GM18909 (cell line): ENCODE data around the gene CUTC.

Source experiments
- ATAC-seq: cut with Tn5 transposase; IDR thresholded peaks from one replicate; pipeline ENCODE4 v1.9.1; 2021; ENCODE audit warnings: mild to moderate bottlenecking; ENCODE audit not compliant: unreplicated experiment, poor library complexity

CUTC gene

DNA sequence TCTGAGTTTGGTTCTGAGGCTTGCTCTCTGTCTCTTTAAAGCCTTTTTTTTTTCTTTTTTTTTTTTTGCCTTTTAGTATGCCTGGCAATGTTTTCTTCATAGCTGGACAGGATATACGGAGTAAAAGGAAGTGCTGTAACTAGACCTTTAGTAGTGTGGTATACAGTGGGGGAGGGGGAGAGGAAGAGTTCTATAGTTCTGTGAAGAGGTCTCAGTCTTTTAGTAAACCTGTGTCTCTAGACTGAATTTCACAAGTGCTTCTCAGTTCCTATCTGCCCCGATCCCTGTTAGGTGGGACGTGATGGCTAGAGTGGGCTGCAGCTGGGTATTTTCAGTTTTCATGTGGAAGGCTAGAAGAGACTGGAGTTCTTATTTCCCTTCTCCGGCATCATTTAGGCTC, 47.3 kb downstream of the CUTC start:
- no peak for ATAC-seq

DNA sequence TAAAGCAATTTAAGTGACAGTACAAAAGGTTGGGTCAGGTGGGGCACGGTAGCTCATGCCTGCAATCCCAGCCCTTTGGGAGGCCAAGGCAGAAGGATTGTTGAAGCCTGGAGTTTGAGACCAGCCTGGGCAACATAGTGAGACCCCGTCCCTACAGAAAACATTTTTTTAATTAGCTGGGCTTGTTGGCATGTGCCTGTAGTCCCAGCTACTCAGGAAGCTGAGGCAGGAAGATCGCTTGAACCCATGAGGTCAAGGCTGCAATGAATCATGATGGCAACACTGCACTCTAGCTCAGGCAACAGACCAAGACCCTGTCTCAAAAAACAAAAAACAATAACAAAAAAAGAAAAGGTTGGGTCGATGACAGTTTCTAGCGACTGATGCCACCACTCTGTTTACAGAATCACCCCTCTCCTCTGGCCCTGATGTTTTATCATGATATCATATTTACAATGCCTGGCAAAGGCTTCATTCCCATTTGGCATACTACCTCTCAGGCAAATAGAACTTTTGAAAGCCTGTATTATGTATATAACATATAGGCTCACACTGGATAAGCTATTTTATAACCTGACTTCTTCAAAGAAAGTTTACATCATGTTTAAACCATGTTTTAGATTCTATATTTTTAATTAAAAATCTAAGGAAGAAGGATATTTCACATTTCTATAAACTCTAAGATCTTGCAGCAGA, 49.8 kb downstream of the CUTC start:
- no peak for ATAC-seq

DNA sequence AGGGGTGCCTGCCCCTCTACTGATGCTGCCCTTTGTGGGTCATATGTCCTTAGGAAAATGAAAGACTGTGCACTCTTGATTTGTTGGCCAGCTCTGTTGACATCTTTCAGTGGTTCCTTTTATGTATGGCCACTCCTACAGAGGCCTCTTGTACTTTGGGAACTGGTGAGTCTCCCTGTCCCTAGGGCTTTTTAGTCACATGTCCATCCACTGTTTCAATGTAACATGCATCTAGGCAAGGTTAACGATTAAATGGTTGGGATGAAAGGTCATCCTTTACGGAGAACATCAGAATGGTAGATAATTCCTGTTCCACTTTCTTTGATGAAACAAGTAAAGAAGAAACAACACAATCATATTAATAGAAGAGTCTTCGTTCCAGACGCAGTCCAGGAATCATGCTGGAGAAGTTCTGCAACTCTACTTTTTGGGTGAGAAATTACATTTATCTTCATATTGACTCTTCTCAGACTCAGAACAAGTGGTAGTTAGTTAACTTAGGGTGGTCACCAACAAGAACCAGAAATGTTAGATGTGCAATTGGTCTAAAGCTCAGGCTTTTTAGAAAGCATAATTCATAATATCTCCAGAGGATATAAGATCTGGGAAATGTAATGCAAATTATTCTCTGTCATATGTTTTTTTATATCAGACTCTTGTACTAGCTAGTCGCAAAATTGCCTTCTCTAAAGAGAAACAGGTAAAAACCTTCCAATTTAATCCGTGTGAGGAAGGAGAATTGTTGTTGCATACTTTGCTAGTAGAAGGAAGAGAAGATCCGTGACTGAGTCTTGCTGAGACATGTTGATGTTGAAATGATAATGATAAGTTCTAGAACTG, 50.6 kb downstream of the CUTC start, which contains the start of gene ABCC2:
Gene ABCC2, plus strand, starts transcription at position 194 of the 840 bp plus-strand sequence. Its CDS starts 205 bp downstream, at position 399.
- no peak for ATAC-seq

DNA sequence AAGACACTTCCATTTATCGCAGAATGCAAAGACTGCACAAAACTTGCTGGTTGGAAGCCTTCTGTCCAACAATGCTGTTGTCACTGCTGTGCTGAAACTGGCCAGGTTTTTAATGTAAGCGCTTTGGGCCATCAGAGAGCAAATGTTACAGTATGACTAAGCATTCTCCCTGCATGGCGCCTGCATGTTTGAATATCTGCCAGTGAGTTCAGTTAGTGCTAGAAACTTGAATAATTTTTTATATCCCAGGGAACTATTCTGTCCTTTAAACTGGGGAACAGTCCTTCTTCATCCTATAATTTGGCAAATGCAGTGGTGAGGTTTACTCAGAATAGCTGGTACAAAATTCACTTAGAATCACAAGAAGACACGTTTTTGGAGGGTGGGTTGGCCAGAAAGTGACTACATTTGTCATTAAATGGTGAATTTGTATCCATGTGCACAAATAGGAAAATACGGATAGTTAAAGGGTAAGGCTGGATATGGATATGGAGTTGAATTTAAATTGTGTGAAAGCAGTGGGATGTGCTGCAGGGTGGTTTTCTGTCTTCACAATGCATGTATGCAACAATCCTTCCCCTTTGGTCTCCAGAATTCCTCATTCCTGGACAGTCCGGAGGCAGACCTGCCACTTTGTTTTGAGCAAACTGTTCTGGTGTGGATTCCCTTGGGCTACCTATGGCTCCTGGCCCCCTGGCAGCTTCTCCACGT, 52.1 kb downstream of the CUTC start:
- ATAC-seq: no peak

DNA sequence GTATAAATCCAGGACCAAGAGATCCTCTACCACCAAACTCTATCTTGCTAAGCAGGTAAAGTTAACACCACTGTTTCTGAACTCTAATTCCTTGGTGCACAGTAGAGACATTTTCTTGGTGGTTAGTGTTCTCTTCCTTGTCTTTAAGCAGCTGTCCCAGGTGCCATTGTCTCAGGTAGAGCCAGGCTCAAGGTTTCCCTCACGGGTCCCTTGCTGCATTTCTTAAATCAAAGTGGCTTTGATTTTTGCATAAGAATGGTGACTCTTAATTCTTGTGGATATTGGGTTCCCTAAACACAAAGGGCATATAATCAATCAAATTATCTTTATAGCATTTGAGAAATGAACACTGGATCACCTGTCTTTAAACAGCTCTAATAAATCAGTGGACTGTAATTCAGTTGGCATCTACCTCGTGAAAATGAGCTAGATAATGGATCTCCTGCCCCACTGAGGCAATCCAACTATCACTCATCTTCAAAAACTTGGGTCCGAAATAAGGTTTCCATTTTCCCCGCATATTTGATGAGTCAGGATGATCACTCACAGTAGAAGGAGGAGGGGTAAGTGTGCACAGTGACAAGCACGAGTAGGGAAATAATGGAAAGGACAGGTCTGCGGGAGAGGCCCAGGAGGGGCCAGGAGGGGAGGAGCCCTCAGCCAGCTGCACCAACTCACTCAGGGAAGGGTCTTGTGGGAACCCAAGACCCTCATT, 52.9 kb downstream of the CUTC start:
- no peak for ATAC-seq

DNA sequence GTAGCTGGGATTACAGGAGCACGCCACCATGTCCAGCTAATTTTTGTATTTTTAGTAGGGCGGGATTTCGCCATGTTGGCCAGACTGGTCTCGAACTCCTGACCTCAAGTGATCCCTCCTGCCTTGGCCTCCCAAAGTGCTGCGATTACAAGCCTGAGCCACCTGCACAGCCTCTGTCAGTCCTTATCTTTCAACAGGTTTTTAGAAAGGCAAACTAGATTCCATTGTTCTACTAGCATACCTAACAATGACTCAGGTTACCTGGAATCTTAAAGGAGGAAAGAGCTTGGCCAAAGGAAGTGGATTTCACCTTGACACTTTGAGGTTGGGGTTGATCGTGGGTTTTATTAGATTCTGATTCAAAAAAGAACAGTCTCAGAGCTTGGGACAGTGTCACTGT, 53.6 kb downstream of the CUTC start:
- no peak for ATAC-seq

DNA sequence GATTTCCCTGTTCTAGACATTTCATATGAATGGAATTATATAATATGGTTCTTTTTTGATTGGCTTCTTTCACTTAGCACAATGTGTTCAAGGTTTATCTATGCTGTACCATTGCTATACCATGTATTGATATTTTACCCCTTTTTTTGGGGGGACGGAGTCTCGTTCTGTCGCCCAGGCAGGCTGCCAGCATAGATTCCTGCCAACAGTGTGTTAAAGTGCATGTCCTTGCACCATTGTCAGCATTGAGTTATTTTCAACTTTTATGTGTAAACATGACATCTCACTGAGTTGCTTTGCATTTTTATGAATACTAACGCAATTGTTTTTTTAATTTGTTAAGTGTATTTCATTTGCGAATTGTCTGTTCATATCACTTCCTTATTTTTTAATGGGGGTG, 55.3 kb downstream of the CUTC start:
- no peak for ATAC-seq

DNA sequence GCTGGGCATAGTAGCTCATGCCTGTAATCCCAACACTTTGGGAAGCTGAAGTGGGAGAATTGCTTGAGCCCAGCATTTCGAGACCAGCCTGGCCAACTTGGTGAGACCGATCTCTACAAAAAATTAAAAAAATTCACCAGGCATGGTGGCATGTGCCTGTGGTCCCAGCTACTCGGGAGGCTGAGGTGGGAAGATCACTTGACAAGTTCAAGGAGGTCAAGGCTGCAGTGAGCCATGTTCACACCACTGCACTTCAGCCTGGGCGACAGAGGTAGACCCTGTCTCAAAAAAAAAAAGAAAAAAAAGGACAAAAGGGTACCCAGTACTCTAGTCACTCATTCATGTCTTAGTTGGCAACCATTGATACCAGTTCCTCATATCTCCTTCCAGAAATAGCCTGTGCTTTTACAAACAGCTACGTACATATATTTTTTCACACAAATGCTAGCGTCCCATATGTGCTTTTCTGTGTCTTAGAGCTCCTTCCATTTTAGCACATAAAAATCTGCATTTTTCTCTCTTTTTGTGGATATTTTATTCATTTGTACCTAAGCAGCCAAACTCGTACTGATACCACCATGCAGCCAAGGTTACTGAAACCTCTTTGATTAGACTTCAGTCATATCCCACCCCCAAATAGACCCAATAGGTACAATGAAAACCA, 55.9 kb downstream of the CUTC start:
- no peak for ATAC-seq

DNA sequence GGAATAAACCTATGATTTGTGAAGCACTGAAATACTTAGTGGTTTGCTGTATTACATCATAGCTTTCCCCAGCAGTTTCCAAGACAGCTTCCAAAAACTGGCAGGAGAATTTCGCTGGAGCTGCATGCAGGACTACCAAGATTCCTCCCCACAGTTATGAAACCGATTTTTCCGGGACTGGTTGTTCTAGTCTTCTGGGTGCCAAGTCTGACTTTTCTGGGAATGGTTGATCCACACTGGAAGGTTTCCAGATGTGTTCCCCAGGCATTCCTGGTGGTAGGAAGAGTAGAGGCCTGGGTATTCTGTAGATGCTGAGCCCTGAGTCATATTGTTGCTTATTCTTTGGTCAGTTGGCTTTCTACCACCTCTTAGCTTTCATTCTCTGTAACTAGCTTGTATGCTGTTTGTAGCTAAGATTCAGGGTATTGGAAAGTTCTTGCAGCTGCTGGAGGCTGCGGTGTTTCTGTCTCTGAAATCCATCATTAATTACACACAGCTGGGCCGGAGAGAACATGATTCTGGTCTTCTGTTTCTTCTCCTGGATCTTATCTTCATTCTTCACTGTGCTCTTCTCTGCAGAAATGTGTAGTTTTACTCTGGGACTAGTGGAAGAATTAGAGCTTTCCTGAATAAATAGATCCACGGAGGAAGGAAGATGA, 56.7 kb downstream of the CUTC start:
- no peak for ATAC-seq

DNA sequence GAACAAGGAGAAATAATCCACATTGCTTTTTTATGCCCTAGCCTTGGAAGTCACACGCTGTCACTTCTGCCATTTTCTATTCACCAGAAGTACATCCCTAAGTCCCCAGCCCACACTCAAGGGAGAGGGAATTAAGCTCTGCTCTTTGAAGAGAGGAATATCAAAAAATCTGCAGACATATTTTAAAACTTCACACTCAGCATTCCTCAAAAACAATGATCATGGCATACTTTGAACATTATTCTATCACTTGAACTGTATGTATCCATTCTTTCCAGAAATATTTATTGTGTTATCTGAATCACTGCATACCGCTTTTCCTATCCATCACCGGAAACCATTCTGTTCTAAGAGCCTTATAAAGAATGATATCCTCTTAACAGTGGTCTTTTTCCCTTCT, 59.8 kb downstream of the CUTC start:
- ATAC-seq: no peak

DNA sequence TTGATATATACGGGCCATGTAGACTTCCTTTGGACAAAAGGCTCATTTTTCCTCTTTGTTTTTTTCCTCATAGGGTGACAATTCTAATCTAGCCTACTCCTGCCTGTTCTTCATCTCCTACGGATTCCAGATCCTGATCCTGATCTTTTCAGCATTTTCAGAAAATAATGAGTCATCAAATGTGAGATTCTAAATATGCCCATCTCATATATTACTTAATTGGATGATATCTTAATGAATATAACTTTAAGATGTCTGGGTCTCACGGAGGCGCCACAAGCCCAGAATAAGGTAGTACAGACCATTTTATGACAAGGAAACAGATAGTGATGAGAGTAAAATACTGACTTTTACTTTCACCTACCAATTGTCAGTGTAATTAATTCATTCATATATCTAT, 61.8 kb downstream of the CUTC start:
- ATAC-seq: no peak

DNA sequence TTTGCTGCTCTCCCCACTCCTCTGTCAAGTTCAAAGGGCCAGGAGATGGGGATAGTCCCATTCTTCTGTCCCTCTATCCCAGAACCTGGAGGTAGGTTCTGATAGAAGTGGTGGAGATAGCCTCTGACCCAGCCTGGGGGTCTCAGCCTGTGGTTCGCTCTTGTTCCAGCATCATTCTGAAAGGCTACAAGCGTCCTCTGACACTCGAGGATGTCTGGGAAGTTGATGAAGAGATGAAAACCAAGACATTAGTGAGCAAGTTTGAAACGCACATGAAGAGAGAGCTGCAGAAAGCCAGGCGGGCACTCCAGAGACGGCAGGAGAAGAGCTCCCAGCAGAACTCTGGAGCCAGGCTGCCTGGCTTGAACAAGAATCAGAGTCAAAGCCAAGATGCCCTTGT, 64.9 kb downstream of the CUTC start:
- no peak for ATAC-seq

DNA sequence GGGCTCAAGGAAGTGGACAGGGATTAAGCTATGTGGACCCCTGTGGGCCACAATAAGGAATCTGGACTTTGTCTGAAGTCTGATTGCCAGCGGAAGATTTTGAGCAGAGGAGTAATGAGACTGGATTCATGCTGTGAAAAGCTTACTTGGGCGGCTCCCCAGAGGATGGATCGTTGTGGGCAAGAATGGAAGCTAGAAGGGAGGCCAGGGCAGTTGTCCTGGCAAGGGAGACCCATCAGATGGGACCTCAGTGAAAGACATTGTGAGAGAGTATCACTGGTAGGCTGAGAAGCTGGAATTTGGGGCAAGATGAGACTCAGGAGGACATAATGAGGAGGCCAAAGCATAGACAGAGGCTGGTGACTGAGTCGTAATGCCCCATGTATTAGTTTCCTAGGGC, 66.0 kb downstream of the CUTC start:
- no peak for ATAC-seq

DNA sequence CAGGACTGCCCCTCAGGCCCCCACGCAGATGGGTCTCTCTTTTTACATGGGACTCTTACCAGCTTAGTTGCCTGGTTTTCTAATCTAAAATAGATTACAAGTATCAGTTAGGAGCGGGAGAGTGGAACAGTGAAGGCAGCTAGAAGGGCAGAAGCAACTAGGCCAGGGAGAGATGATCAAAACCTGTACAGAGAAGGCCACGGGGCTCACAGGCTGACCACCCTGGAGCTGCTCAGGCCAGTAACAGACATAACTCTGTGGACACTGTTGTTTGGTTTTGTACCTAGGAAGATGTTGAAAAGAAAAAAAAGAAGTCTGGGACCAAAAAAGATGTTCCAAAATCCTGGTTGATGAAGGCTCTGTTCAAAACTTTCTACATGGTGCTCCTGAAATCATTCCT, 66.9 kb downstream of the CUTC start:
- ATAC-seq: no peak

DNA sequence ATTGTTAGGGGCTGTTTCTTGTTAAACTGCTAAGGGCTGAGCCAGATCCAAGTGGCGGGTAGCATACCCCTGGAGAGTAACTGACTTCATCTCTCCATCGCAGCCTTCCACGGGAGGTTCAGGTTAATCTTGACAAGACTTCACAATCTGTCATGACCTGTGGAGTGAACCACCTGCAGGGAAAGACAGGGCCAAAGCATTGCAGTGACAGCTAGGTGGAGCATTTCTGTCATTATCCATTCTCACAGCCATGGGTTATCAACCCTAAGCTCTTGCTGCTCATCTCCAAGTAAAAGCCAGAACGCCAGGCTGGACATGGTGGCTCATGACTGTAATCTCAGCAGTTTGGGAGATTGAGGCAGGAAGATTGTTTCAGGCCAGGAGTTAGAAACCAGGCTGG, 67.6 kb downstream of the CUTC start:
- no peak for ATAC-seq

DNA sequence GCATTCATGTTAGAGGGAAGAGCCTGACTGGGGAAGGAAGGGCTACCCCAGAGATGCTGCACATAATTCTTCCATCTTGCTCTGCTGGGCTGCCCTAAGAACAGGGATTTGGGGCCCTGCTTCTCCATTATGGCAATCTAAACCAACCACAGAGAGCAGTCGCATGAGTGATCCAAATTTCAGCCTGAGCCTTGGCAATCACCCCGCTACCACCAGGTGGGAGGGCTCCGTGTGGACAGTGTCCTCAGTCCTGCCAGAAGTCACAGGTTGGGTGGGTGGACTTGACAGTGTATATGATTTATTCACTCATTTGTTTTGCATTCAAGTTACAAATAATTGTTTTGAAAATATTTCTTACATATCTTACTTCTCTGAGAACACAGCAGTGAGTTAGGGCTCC, 72.4 kb downstream of the CUTC start:
- no peak for ATAC-seq

DNA sequence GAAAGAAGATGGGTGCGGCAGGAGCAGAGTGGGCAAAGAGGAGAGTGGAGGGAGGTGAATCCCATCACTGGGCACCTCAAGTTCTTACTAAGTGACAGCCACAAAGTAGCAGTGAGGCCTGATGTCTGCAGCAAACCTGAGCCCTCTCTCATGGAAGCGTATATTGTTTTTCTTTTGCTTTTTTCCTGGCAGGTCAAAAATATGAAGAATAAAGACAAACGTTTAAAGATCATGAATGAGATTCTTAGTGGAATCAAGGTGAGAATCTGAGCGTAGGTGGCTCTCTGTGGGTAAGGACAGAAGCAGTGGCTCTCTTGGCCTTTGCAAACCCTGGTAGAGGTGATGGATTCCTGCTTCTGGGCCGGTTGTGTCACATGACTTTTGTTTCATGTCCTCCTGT, 73.2 kb downstream of the CUTC start:
- ATAC-seq: no peak
